Spinal cord (tissue), 10 donors: ENCODE measurements around the gene SIVA1. TPM values are rescaled to one million over a fixed set of nuclear protein-coding genes. Genes with fewer than 3 reads are reported as not detected.
A peak's percentile ranks its signal among the peaks of the same experiment; 100 is the strongest.

Experiments
- DNase-seq, 6 donors: peaks; one replicate each; pipeline versions ENCODE4 v3.0.0 to v3.0.0-alpha.2; 2013 to 2015; ENCODE audit warnings: low spot score in 6 of 6, low read depth in 4 of 6
- H3K27ac ChIP-seq: one replicate; pipeline ENCODE4 v1.5.1; 2013; ENCODE audit warnings: low read depth, low read length, control low read depth
- H3K27me3 ChIP-seq: one replicate; pipeline ENCODE4 v1.6.1; 2013; ENCODE audit warnings: low read length; ENCODE audit not compliant: control insufficient read depth, insufficient read depth
- H3K36me3 ChIP-seq: one replicate; pipeline ENCODE4 v1.6.1; 2013; ENCODE audit warnings: low read length; ENCODE audit not compliant: control insufficient read depth, insufficient read depth
- H3K4me1 ChIP-seq: one replicate; pipeline ENCODE4 v1.6.1; 2013; ENCODE audit warnings: low read length; ENCODE audit not compliant: control insufficient read depth, insufficient read depth
- H3K4me3 ChIP-seq: one replicate; pipeline ENCODE4 v1.5.1; 2013; ENCODE audit warnings: low read depth, low read length, control low read depth
- H3K9me3 ChIP-seq: one replicate; pipeline ENCODE4 v1.6.1; 2013; ENCODE audit warnings: low read length; ENCODE audit not compliant: control insufficient read depth, insufficient read depth
- WGBS: methylation state at CpG from one replicate; pipeline ENCODE4 v1.1.5; 2013; ENCODE audit warnings: missing lambda C conversion rate; ENCODE audit not compliant: insufficient coverage; 5-methylcytosine and 5-hydroxymethylcytosine counted together
- polyA plus RNA-seq, 2 donors: library from polyadenylated mRNA; unstranded; fragments of 120-200 nt; gene quantifications; one replicate each; pipeline ENCODE4 v1.2.1, GENCODE V29; 2013; ENCODE audit not compliant: insufficient read length in 2 of 2
- total RNA-seq, 2 donors: library from RNA; depleted of rRNA in 1 of 2; stranded (reverse); fragments of 120-200 nt in 1 of 2; fragments of >200 nt in 1 of 2; gene quantifications; one replicate each; pipeline versions ENCODE4 v1.2.3 to v1.2.4, GENCODE V29; 2013 to 2014
- donor health status: healthy.

Gene SIVA1
- total and polyA plus RNA-seq, 4 donors, result 30.6 to 83.3 (median 49.6) TPM

DNA sequence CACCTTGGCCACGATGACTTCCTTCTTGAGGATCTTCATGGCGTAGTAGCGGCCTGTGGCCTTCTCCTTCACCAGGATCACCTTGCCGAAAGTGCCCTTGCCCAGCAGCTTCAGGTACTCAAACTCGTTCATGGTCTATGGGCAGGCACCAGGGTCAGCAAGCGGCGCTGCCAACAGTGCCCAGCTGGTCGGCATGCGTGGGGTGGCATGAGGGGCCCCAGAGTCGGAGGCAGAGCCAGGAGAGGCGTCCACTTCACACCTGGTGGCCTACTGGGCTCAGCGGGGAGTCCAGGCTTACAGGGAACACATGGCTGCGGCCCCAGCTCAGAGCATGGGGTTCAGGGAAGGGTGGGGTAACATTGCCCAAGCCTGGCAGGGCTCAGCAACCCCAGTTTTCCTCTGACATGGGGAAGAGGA is 22.1 kb downstream of the SIVA1 start:
- DNase-seq, result no peak
- H3K4me1 ChIP-seq, result peaks cover 20% of the 10 kb centered on the region
- WGBS, result 92% methylated on average over 13 of the region's 13 CpGs
- no peaks in the 10 kb centered on the region for H3K27me3 ChIP-seq
- no peak overlapping the region for H3K4me3 ChIP-seq
- H3K9me3 ChIP-seq, result no peaks in the 10 kb centered on the region
- peaks cover 100% of the 10 kb centered on the region for H3K36me3 ChIP-seq
- no peak overlapping the region for H3K27ac ChIP-seq

DNA sequence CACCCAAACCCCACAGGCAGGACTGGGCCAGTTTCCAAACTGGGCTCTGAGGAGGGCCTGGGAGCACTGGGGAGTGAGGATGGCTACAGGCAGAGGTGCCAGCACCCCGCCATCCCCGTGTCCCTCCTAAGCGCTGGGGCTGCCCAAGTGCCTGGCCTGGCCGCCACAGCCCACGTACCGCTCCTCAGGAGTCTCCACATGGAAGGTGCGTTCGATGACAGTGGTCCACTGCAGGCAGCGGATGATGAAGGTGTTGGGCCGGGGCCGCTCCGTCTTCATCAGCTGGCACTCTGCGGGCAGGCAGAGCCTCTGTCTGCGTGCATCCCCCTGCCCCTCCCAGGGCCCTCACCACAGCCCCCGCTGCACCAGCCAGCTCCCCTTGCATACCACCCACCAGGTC is 23.5 kb downstream of the SIVA1 start:
- Histone ChIP-seq H3K36me3 (peaks cover 100% of the 10 kb centered on the region), H3K9me3 (no peaks in the 10 kb centered on the region), H3K4me1 (peaks cover 23% of the 10 kb centered on the region), H3K4me3 (no peak overlapping the region), H3K27ac (no peak overlapping the region), H3K27me3 (no peaks in the 10 kb centered on the region)
- no peak for DNase-seq
- WGBS, result 97% methylated on average over 15 of the region's 15 CpGs

DNA sequence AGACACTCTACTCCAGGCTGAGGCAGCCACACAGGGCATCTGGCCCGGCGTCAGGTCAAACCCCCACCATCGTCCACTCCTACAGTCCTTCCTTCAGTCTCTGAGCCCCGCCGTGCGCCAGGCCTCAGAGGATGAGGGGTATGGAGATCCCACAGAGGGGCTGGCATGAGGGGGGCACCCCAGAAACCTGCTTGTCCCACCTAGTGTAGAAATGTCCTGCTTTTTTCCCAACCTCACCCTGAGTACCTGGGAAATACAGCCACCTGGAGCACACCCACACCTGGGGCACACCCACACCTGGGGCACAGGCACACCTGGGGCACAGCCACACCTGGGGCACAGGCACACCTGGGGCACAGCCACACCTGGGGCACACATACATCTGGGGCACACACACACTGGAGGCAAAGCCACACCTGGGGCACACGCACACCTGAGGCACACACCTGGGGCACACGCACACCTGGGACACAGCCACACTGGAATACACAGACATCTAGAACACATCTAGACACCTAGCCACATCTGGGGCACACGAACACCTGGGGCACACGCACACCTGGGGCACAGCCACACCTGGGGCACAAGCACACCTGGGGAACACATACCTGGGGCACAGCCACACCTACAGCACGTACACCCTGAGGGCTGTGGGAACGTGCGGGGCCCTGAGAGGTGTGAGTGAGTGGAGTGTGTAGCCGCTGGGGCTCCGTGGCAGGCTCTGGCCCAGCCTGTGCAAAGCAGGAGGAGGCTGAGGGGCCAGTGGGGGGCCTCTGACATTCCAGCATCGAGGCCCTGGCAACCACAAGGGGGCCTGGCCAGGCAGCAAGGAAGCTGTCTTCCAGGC is 24.2 kb downstream of the SIVA1 start:
- no peak overlapping the region for H3K4me3 ChIP-seq
- H3K4me1 ChIP-seq, result peaks cover 29% of the 10 kb centered on the region
- WGBS, result 55% methylated on average over 11 of the region's 16 CpGs
- H3K27me3 ChIP-seq, result no peaks in the 10 kb centered on the region
- no peaks in the 10 kb centered on the region for H3K9me3 ChIP-seq
- no peak overlapping the region for H3K27ac ChIP-seq
- H3K36me3 ChIP-seq, result peaks cover 100% of the 10 kb centered on the region
- peak in 2 of 6 donors; percentile 39 to 54 for DNase-seq

DNA sequence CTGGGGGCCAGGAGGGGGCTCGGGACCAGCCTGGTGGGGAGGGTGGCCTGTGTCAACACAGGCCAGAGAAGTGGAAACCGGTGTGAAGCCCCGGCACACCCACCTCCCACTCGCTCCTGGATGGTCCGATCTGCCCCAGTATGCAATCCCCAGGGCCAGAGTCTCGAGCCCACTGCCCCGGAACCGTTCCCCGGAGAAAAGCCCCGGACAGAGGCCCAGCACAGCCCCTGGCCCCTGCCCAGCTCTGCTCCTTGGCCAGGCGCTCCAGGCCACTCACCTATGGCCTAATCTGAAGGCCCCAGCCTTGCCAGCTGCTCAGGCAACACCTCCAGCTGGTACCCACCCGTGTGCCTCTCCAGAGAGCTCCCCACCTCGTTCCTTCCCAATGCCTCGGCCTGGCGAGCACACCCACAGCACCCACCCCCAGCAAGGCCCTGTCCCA is 24.9 kb downstream of the SIVA1 start:
- H3K27ac ChIP-seq, result no peak overlapping the region
- WGBS, result 41% methylated on average over 15 of the region's 15 CpGs
- no peak overlapping the region for H3K4me3 ChIP-seq
- no peaks in the 10 kb centered on the region for H3K27me3 ChIP-seq
- peaks cover 100% of the 10 kb centered on the region for H3K36me3 ChIP-seq
- H3K4me1 ChIP-seq, result peaks cover 36% of the 10 kb centered on the region
- H3K9me3 ChIP-seq, result no peaks in the 10 kb centered on the region
- no peak for DNase-seq

DNA sequence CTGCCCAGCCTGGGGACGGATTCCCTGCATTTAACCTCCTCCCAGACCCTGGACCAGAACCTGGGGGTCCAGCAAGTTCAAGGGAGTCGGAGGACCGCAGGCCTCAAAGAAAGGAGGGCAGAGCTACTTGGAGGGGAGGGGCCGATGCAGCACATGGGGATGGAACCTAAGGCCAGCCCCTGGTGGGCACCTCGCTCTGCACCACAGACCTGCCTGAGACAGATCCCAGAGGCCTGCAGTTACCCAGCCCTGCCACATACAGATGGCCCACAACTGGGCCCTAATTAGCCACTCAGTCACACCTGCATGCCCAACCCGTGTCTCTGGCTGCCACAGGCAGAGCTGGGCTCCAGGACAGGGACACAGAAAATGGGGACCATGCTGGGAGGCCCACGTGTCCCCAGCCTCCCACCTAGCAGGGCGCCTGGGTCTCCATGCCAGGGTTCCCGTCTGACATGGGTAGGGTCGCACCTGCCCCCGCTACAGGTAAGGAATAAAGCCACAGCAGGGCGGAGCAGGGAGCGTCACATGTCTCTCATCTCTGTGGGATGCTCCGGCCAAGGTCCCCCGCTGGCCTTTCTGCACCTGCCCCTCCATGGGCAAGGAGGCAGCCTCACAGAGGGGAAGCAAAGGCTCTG is 25.9 kb downstream of the SIVA1 start:
- no peak overlapping the region for H3K4me3 ChIP-seq
- no peaks in the 10 kb centered on the region for H3K9me3 ChIP-seq
- no peaks in the 10 kb centered on the region for H3K27me3 ChIP-seq
- DNase-seq, result no peak
- 81% methylated on average over 14 of the region's 15 CpGs for WGBS
- H3K4me1 ChIP-seq, result peaks cover 46% of the 10 kb centered on the region
- H3K36me3 ChIP-seq, result peaks cover 98% of the 10 kb centered on the region
- no peak overlapping the region for H3K27ac ChIP-seq

DNA sequence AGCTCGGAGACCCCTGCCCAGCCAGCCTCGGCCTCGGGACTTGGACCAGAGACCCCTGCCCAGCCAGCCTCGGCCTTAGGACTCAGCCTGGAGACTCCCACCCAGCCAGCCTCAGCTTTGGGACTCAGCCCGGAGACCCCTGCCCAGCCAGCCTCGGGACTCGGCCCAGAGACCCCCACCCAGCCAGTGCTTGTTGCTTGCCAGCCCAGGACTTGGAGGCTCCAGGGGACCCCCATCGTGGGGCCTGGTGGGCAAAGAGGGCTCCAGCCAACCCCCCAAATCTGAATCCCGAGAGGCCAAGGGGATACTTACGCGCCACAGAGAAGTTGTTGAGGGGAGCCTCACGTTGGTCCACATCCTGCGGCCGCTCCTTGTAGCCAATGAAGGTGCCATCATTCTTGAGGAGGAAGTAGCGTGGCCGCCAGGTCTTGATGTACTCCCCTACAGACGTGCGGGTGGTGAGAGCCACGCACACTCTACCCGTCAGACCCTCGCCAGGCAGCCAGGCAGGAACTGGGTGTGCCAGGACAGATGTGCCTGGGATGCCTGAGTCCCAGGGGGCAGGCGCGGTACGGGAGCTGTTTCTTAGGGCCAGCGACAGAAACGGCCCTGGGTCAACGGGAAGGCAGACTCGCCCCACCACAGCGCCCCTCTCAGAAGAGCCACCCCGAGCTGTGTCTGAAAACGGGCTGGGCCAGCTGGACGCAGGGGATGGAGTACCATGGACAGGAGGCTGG is 27.0 kb downstream of the SIVA1 start:
- Histone ChIP-seq H3K27me3 (no peaks in the 10 kb centered on the region), H3K9me3 (no peaks in the 10 kb centered on the region), H3K4me3 (no peak overlapping the region), H3K27ac (no peak overlapping the region), H3K36me3 (peaks cover 97% of the 10 kb centered on the region), H3K4me1 (peaks cover 57% of the 10 kb centered on the region)
- 91% methylated on average over 31 of the region's 32 CpGs for WGBS
- no peak for DNase-seq

DNA sequence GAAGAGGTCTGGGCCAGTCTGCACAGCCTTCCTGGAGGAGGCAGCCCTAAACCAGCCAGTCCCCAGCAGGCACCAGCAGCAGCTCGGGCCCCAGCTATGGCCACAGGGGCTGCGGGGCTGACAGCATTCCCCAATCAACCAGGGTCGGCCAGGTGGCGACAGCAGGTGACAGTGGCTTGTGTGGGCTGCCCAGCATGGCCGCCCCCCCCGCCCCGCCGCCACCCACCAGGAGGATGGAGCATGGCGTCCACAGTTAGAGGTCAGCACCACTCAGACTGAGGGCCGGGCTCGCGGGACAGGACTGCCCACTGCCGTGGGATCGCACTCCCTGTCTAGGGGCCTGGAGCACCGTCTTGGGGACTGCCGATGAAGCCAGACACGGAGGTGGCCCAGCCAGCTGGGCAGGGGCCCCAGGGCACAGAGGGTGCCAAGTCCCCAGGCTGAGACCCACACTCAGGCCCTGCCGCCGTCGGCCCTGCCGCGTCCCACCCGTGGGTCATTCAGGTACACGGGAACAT is 27.6 kb downstream of the SIVA1 start:
- H3K4me3 ChIP-seq, result no peak overlapping the region

DNA sequence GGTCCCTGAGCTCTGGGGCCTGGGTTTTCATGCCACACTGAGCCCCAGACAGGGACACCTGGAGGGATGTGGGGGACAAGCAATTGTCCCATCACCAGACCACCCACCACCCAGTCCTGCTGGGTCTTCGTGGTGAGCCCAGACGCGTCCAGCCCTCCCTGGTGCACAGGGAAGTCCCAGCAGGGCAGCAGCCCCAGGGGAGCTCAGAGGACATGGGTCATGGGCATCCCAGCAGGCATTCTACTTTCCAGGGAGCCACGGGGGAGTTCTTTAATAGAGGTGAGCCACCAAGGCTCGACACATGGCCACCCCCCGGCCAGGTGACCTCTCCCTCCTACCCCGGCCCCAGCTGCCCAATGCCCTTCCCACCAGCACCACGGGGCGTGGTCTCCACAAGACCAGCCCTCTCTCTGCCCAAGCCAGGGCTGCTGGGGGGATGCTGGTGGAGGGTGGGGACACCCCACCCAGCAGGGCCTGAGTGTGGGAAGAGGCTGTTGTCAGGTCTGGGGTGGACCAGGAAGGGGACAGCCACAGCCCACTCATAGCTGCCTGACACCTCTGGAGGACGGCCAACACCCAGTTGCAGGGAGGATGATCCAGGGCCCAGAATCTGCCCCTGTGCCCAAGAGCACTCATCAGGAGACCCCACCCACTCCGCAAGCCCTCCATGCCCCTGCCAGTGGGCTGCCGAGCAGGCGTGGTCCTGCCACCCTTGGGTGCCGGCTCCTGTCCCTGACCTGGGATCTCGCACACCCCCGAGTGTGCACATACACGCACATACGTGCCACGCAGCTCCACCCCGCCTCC is 28.5 kb downstream of the SIVA1 start:
- Histone ChIP-seq H3K4me3 (no peak overlapping the region), H3K9me3 (no peaks in the 10 kb centered on the region), H3K27ac (no peak overlapping the region), H3K36me3 (peaks cover 97% of the 10 kb centered on the region), H3K27me3 (no peaks in the 10 kb centered on the region), H3K4me1 (peaks cover 72% of the 10 kb centered on the region)
- no peak for DNase-seq
- WGBS, result 78% methylated on average over 14 of the region's 20 CpGs

More for the DNA sequence above, 27.6 kb downstream of the SIVA1 start:
- Histone ChIP-seq H3K27ac (no peak overlapping the region), H3K9me3 (no peaks in the 10 kb centered on the region), H3K27me3 (no peaks in the 10 kb centered on the region), H3K36me3 (peaks cover 97% of the 10 kb centered on the region), H3K4me1 (peaks cover 63% of the 10 kb centered on the region)
- WGBS, result 86% methylated on average over 24 of the region's 24 CpGs
- DNase-seq, result no peak
